Dermis blood vessel endothelial cell (primary cell): ENCODE data around the gene GYG1. TPM values are rescaled to one million over a fixed set of nuclear protein-coding genes. Genes with fewer than 3 reads are reported as not detected.
"Not testable (repeated sequence)": the region's sequence is repeated elsewhere in the genome, so short reads cannot be mapped to it uniquely, and the experiment has no call there.

Experiments
- DNase-seq: peaks from one replicate; pipeline ENCODE4 v3.0.0; 2010
- total RNA-seq: library from RNA; depleted of rRNA; stranded (reverse); fragments of >200 nt; gene quantifications from 2 replicates; pipeline ENCODE4 v1.2.3, GENCODE V29; 2014

The GYG1 gene
- total RNA-seq: 38.6 and 48.0 TPM in 2 replicates

- DNase-seq: peak; percentile 86
Measured at GRCh38 chr3:148991219-148992026, at the start of gene GYG1. Gene GYG1, plus strand, starts transcription at chr3:148991540. Its CDS starts 101 bp downstream, at chr3:148991641.

DNA sequence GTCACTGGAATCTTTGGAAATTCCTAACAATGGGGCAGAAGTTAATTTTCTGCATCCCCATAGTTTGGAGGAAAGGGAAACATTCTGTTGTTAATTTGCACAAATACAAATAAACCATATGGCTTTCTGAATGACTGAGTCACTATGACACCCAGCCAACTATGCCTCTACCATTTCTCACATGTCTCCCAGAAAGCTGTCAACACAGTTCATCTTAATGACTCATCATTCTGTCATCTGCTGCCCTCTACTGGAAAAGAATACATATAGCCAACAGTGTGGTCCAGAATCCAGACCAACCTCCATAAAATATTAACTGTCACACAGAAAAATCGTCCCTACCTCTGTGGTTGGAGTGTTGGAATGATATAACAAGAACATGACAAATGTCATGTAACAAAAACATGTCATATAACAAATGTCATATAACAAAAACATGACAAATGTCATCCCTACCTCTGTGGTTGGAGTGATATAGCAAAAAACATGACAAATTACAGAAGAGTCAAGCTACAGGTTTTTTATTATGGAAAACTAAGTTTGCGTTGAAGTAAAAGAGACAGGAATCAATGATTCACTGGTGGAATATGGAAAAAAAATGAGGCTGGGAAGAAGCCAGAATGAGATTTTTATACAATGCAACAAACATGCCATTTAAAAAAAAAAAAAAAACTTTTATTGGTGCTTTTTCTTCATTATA lies 47.7 kb upstream of the GYG1 start:
- DNase-seq: peak; percentile 87

DNA sequence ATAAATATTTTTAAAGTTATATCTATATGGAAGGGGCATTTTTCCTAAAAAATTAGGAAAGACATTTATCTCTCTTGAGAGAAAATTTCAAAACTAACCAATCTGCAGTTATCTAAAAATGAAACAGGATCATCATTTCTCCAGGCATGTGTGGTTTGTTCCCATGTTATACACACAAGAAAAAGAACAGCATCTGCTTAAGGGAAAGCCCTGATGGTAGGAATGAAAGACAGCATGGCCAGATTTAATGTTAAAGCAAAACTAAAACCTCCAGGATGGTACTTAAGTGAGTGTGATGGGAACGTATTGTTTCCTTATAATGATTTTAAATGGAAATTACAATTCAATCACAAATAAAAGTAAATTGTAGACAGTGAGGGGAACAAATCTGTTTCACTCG lies 46.2 kb upstream of the GYG1 start:
- no peak for DNase-seq

GRCh38 chr3:148948913-148949657 lies 42.3 kb upstream of the GYG1 start:
- no peak for DNase-seq

- DNase-seq: peak; percentile 24
Measured at GRCh38 chr3:148950806-148951205, 40.5 kb upstream of the GYG1 start.

- no peak for DNase-seq
Measured at GRCh38 chr3:148951599-148952361, 39.6 kb upstream of the GYG1 start.

DNA sequence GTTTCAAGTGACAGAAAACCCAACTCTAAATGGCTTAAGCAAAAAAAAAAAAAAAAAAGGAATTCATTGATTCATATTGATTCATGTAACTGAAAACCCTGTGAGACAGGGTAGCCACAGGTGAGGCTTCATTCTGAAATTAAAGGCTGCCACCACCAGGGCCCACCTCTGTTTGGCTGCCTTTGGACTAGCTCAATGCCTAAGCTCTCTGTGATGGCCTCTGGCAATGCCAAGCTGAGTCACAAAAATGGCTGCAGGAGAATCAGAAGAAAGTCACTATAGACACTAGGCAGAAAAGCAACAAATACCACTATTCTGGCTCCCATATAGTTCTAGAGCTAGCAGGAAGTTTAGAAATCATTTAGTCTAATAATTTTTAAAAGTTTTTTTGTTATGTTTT lies 38.2 kb upstream of the GYG1 start:
- no peak for DNase-seq

DNA sequence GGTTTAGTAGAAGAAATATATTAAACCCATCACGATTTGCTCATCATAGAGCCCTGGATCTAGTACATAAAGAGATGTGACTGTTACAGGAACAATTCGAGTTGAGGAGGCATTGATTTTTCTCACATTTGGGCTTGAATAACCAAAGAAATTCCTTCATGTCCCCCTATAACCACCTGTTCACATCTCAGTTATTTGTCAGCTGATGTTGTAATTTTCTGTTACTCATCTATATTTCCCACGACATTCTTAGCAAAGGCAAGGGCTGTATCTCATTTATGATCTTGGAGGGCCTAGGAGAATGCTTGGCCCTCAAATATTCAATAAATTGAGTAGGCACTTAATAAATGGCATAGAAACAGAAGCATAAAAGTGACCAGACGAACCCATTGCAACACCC lies 36.4 kb upstream of the GYG1 start:
- DNase-seq: no peak

- peak; percentile 86 for DNase-seq
Measured at GRCh38 chr3:148955544-148956346, 35.6 kb upstream of the GYG1 start.

DNA sequence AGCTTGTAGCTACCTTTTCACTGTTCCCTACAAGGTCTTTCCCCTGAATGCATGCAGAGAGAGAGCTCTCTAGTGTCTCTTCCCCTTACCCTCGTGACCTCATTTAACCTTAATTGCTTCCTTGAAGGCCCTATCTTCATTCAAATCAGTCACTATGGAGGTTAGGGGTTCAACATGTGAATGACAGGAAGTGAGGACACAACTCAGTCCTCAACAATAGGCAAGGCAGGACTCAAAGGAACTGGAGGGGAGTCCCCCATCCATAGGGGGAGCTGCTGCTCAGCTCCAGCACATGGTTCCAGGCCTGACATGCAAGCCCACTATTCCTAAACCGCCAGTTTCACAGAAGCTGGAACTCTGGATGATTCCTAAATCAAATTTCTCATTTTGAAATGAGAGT lies 33.8 kb upstream of the GYG1 start:
- peak; percentile 40 for DNase-seq

DNA sequence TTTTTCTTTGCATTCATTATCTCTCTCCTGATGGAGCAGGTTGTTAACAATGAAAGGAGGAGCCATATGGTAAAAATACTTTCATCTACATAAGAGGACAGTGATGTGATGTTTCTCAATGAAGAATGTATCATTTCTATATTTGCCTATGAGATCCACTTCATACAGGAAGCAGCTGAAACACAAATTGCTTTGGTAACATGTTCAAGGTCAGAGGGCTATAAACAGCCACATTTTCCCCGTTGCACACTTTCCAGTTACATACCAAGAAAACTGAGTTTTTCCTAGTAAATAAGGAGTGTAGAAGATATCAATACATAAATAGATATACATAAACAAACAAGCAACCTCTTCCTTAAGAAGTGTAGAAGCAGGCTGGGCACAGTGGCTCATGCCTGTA lies 32.6 kb upstream of the GYG1 start:
- DNase-seq: peak; percentile 61

DNA sequence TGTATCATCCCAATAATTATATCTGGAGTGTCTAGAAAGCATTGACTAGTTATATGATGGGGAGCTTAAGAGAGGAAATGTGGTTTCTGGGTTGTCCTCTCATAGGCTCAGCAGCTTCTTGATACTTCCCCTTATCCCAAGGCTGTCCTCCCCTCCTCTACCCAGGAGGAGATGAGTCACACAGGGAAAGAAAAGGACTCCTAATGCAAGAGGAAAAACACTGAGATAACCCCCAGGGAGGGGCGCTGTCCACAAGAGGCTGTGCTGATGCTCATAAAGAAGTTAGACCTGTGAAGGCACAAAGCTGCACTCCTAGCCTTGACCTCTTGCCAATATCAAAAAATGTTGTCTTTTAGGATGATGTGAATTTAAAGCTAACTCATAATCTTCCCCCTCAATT lies 28.8 kb upstream of the GYG1 start:
- peak; percentile 83 for DNase-seq

- DNase-seq: no peak
Measured at GRCh38 chr3:148964809-148965208, 26.5 kb upstream of the GYG1 start.

GRCh38 chr3:148968321-148968720 lies 23.0 kb upstream of the GYG1 start:
- no peak for DNase-seq

DNA sequence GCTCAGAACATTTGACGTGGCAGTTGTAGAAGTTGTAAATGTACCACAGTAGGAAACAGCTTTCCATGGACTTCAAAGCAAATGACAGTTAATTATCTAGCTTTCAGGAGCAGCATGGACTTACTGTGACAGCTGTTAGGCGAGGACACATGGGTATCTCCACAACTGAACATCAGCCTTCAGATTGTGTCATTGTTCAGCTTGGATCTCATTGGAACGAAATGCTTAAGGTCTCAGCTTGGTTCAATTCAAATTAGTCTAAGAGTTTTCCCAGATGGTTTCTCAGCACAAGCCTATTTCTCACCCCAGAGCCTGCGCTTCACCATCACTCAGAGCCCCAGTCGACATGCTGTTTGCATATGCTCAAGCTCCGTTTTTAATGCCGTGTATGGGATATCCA lies 21.1 kb upstream of the GYG1 start:
- no peak for DNase-seq

- peak; percentile 55 for DNase-seq
Measured at GRCh38 chr3:148971401-148972163, 19.8 kb upstream of the GYG1 start.

- no peak for DNase-seq
Measured at GRCh38 chr3:148974726-148975125, 16.6 kb upstream of the GYG1 start.

GRCh38 chr3:148975248-148975647 lies 16.1 kb upstream of the GYG1 start:
- DNase-seq: no peak

GRCh38 chr3:148975696-148976095 lies 15.6 kb upstream of the GYG1 start:
- no peak for DNase-seq

- no peak for DNase-seq
Measured at GRCh38 chr3:148981273-148981672, 10.1 kb upstream of the GYG1 start.

GRCh38 chr3:148987551-148987950 lies 3.8 kb upstream of the GYG1 start:
- not testable (repeated sequence) for DNase-seq
